A549 treated with DMSO at 1 μM for 4 hours (cell line): Measurements from ENCODE around the gene PCDHGA1. TPM values are rescaled to one million over a fixed set of nuclear protein-coding genes. Genes with fewer than 3 reads are reported as not detected.

Source experiments
- total RNA-seq: library from RNA; stranded (reverse); fragments of 200-300 nt; extraction: Qiagen RNA extraction; gene quantifications from 5 replicates; pipeline ENCODE4 v1.2.3, GENCODE V29; 2022; ENCODE audit warnings: low read depth

Gene PCDHGA1
- total RNA-seq, 1 experiment from 2014 or later: 0.40 TPM

DNA sequence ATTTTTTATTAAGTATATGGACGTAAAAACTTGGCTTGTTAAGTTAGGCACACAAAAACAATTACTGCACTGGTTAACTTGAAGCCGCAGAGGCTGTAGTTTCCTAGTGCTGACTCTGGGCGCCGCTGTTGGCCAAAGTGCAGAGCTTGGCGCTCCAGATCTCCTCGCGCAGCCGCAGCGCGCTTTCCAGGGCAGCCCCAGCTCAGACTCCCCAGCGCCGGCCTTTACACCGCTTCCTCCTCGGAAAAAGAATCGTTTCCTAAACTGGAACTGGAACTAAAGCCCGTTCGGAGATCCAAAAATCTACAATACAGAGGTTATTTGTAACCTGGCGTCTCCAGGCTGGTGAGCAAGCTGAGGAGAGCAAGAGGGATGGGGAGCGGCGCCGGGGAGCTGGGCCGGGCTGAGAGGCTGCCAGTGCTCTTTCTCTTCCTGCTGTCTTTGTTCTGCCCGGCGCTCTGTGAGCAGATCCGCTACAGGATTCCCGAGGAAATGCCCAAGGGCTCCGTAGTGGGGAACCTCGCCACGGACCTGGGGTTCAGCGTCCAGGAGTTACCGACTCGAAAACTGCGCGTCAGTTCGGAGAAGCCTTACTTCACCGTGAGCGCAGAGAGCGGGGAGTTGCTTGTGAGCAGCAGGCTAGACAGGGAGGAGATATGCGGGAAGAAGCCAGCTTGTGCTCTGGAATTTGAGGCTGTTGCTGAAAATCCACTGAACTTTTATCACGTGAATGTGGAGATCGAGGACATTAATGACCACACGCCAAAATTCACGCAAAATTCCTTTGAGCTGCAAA lies 67.6 kb downstream of the PCDHGA1 start, which contains the start of gene PCDHGB5:
PCDHGB5 (plus strand) TSS at position 192 of the 796 bp plus-strand sequence; CDS start at position 373, 181 bp downstream.

DNA sequence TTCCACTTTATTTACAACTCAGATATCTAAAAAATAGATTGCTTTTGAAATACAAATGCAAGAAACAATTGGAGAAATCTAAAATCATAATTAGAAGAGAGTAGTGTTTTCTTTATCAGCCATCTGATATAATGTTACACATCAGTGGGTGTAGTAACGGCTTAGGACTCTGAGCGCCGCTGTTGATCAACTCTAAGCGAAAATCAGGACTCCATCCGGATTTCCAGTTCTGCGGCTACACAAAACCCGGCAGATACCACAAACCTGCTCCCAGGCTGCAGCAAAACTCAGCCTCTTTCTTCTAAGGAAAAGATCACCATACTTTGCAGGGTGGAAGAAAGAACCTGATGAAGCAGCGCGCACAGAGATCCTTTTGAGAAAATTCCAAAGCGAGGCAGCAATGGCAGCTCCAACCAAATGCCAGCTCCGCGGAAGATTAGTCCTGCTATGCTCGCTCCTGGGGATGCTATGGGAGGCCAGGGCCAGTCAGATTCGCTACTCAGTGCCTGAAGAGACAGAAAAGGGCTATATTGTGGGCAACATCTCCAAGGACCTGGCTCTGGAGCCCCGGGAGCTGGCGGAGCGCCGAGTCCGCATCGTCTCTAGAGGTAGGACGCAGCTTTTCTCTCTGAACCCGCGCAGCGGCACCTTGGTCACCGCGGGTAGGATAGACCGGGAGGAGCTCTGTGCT lies 72.4 kb downstream of the PCDHGA1 start, which contains the start of gene PCDHGA9:
PCDHGA9 (plus strand) TSS at position 226 of the 691 bp plus-strand sequence; CDS start at position 401, 175 bp downstream.

DNA sequence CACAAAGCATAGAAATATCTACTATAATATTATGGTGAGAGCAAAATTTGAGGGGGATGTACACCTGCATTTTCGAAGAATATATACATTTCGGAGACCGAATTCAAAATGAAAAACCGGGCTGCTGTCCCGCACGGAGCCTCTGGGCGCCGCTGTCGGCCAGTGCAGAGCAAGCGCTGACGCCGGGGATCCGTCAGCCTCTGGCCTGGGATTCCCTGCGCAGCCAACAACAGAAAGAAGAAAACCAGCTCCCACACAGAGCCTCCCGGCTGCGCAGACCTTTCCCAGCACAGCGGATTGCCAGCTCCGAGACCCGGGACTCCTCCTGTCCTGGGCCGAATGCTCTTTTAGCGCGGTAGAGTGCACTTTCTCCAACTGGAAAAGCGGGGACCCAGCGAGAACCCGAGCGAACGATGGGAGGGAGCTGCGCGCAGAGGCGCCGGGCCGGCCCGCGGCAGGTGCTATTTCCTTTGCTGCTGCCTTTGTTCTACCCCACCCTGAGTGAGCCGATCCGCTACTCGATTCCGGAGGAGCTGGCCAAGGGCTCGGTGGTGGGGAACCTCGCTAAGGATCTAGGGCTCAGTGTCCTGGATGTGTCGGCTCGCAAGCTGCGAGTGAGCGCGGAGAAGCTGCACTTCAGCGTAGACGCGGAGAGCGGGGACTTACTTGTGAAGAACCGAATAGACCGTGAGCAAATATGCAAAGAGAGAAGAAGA lies 77.6 kb downstream of the PCDHGA1 start, which contains the start of gene PCDHGB6:
PCDHGB6 (plus strand) TSS at position 232 of the 716 bp plus-strand sequence; CDS start at position 414, 182 bp downstream.

DNA sequence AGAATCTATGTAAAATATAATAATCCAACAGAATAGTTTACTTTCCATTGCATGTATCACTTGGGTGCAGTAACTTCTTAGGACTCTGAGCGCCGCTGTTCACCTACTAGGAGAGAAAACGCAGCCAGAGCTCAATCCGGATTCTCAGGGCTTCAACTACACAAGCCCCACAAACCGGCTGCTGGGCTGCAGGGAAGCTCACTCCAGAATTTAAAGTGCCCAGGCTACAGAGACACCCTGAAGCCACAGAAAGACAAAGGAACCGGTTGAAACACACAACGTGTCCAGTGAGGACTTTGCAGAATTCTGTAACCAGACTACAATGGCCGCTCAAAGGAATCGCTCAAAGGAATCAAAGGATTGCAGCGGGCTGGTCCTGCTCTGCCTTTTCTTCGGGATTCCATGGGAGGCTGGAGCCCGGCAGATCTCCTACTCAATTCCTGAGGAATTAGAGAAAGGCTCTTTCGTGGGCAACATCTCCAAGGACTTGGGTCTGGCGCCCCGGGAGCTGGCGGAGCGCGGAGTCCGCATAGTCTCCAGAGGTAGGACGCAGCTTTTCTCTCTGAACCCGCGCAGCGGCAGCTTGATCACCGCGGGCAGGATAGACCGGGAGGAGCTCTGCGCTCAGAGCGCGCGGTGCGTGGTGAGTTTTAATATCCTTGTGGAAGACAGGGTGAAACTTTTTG lies 82.7 kb downstream of the PCDHGA1 start, which contains the start of gene PCDHGA10:
PCDHGA10 (plus strand) TSS at position 134 of the 686 bp plus-strand sequence; CDS start at position 323, 189 bp downstream.

DNA sequence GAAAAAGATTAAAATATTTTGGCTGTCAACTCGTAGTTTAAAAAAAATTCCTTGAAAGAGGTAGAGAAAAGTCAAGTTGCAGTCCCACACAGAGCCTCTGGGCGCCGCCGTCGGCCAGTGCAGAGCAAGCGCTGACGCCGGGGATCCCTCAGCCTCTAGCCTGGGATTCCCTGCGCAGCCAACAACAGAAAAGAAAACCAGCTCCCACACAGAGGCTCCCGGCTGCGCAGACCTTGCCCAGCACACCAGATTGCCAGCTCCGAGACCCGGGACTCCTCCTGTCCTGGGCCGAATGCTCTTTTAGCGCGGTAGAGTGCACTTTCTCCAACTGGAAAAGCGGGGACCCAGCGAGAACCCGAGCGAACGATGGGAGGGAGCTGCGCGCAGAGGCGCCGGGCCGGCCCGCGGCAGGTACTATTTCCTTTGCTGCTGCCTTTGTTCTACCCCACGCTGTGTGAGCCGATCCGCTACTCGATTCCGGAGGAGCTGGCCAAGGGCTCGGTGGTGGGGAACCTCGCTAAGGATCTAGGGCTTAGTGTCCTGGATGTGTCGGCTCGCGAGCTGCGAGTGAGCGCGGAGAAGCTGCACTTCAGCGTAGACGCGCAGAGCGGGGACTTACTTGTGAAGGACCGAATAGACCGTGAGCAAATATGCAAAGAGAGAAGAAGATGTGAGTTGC lies 87.3 kb downstream of the PCDHGA1 start, which contains the start of gene PCDHGB7:
PCDHGB7 (plus strand) TSS at position 184 of the 679 bp plus-strand sequence; CDS start at position 367, 183 bp downstream.

DNA sequence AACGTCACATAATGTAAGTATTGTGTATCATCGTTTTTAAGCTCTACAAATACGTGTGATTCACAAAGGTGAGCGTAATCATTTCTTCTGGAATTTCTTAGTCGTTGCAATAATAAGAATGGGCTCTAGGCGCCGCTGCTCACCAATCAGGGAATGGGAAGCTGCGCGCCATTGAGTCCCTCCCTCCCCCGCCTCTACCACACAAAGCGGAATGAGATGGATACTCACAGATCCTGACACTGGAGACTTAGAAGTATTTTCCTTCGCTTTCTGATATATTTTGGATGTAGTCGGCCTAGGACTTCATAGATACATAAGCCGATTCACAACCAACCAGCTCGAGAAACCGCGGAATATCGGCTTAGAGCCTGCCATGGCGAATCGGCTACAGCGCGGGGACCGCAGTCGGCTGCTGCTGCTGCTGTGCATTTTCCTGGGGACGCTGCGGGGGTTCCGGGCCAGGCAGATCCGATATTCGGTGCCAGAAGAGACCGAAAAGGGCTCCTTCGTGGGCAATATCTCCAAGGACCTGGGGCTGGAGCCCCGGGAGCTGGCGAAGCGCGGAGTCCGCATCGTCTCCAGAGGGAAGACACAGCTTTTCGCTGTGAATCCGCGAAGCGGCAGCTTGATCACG lies 90.7 kb downstream of the PCDHGA1 start, which contains the start of gene PCDHGA11:
PCDHGA11 (plus strand) TSS at position 197 of the 634 bp plus-strand sequence; CDS start at position 374, 177 bp downstream.

DNA sequence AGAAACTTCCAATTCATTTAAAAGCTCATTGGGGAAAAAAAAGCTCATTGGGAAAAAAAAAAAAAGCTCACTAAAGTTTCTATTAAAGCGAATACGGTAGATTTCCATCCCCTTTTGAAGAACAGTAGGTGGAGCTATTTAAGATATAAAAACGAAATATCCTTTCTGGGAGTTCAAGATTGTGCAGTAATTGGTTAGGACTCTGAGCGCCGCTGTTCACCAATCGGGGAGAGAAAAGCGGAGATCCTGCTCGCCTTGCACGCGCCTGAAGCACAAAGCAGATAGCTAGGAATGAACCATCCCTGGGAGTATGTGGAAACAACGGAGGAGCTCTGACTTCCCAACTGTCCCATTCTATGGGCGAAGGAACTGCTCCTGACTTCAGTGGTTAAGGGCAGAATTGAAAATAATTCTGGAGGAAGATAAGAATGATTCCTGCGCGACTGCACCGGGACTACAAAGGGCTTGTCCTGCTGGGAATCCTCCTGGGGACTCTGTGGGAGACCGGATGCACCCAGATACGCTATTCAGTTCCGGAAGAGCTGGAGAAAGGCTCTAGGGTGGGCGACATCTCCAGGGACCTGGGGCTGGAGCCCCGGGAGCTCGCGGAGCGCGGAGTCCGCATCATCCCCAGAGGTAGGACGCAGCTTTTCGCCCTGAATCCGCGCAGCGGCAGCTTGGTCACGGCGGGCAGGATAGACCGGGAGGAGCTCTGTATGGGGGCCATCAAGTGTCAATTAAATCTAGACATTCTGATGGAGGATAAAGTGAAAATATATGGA lies 100.2 kb downstream of the PCDHGA1 start, which contains the start of gene PCDHGA12:
PCDHGA12 (plus strand) TSS at position 176 of the 782 bp plus-strand sequence; CDS start at position 429, 253 bp downstream.

DNA sequence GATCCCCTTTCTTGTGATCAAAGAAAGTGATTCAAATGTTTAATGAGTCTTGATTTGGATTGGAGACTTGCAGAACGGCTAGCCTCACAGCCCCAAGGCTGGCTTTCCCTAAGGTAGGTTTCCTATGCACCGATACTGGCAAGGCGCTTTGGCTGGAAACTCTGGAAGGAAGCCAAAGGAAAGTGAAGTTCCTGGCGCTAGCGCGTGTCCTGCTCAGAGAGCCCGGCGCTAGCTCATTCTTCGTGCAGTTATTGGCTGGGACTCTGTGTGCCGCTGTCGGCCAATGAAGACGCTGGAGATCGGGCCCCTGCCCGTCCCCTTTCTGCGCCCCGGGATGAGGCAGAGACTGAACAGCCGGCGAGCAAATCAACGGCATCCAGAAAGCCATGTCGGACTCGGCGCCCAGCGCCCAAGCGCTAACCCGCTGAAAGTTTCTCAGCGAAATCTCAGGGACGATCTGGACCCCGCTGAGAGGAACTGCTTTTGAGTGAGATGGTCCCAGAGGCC lies 145.4 kb downstream of the PCDHGA1 start, which contains the start of gene PCDHGC3:
PCDHGC3 (plus strand) TSS at position 342 of the 507 bp plus-strand sequence; CDS start at position 493, 151 bp downstream.

DNA sequence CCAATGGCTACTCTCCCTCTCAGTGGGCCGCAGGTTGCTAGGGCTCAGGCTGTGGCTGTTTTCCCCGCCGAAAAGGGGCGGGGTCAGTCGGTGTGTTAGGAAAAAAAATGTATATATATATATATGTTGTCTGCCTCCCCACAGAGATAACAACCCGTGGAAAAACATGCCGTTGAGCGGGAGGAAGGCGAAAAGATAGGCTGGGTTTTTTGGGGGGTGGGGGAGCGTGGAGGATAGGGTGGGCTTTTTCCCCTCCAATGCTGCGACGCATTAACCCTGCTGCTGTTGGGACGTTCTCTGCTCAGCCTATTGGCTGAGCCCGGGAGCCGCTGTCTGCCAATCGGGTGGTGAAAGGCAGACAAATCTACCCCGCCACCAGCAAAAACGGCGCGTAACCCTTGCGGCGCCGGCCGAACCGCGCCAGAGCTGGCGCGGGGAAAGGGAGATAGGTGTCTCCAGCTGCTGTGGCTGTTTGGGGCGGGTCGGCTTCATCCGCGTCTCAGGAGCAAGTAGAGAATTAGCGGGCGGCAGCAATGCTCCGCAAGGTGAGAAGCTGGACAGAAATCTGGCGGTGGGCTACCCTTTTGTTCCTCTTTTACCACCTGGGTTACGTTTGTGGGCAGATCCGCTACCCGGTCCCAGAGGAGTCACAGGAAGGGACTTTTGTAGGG lies 154.5 kb downstream of the PCDHGA1 start, which contains the start of gene PCDHGC4:
PCDHGC4 (plus strand) TSS at position 390 of the 671 bp plus-strand sequence; CDS start at position 534, 144 bp downstream.

DNA sequence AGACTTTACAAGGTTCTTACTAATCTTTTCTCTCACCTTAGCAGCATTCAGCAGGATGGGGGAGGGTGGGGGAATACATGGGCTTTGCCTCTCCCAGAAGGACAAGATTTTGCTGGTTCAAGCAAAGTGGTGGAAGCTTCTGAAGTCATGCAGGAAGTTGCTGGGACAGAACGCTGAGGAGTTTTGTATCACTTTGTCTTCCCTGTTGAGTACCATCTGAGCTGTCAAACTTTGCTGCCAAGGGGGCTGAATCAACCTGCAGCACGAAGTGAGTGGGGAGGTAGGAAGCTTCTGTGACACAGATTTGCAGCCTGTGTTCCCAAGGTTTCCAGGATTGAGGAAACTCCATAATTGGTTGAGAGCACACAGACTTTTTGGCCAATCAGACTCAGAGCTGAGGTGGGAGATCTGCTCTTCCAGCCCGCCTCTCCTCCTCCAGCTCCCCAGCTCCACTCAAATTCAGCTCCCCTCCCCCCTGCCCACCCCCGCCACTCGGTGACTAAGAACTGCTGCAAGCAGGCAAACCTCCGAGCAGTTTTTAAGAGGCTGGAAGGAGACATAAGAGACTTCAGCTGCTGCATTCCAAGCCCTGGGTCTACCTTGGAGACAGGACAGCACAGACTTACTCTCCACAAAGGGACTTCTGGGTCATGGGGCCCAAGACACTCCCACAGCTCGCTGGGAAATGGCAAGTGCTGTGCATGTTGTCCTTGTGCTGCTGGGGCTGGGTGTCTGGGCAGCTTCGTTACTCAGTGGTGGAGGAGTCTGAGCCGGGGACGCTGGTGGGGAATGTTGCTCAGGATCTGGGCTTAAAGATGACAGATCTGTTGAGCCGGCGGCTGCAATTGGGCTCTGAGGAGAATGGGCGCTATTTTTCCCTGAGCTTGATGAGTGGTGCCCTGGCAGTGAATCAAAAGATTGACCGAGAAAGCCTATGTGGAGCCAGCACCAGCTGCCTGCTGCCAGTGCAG lies 158.6 kb downstream of the PCDHGA1 start, which contains the start of gene PCDHGC5:
PCDHGC5 (plus strand) TSS at position 491 of the 971 bp plus-strand sequence; CDS start at position 651, 160 bp downstream.

Other genes with a start within 250 kb of the PCDHGA1 start
- gene PCDHB2, start 235.9 kb upstream of the PCDHGA1 start, total RNA-seq: 3.3 to 4.1 TPM (median 3.3 TPM) in 5 replicates
- 0.04 to 0.05 TPM in 2 of 5 replicates, not detected in the others for gene PCDHB3, start 230.0 kb upstream of the PCDHGA1 start, total RNA-seq
- gene PCDHB4, start 208.7 kb upstream of the PCDHGA1 start, total RNA-seq: 0.03 to 0.17 TPM (median 0.05 TPM) in 5 replicates
- 1.2 to 1.9 TPM (median 1.4 TPM) in 5 replicates for gene PCDHB5, start 195.3 kb upstream of the PCDHGA1 start, total RNA-seq
- gene PCDHB6, start 180.5 kb upstream of the PCDHGA1 start, total RNA-seq: 0.85 to 1.3 TPM (median 1.1 TPM) in 5 replicates
- not detected in 5 replicates for gene PCDHB7, start 157.9 kb upstream of the PCDHGA1 start, total RNA-seq
- gene PCDHB8, start 152.7 kb upstream of the PCDHGA1 start, total RNA-seq: 0.24 to 0.35 TPM (median 0.29 TPM) in 5 replicates
- gene PCDHB16, start 148.1 kb upstream of the PCDHGA1 start, total RNA-seq: 0.04 to 0.19 TPM (median 0.06 TPM) in 5 replicates
- 0.05 to 0.12 TPM in 2 of 5 replicates, not detected in the others for gene PCDHB9, start 143.4 kb upstream of the PCDHGA1 start, total RNA-seq
- gene PCDHB10, start 138.2 kb upstream of the PCDHGA1 start, total RNA-seq: 0.04 to 0.06 TPM (median 0.05 TPM) in 3 of 5 replicates, not detected in the others
- gene PCDHB11, start 130.9 kb upstream of the PCDHGA1 start, total RNA-seq: 0.07 to 0.12 TPM (median 0.11 TPM) in 3 of 5 replicates, not detected in the others
- gene PCDHB12, start 121.8 kb upstream of the PCDHGA1 start, total RNA-seq: 0.02 TPM in 1 of 5 replicates, not detected in the others
- 0.05 to 0.09 TPM (median 0.06 TPM) in 5 replicates for gene PCDHB13, start 116.6 kb upstream of the PCDHGA1 start, total RNA-seq
- 0.05 to 0.15 TPM (median 0.08 TPM) in 5 replicates for gene PCDHB14, start 107.2 kb upstream of the PCDHGA1 start, total RNA-seq
- 0.05 to 0.06 TPM in 2 of 5 replicates, not detected in the others for gene PCDHB15, start 85.1 kb upstream of the PCDHGA1 start, total RNA-seq
- not detected in 5 replicates for gene SLC25A2, start 26.5 kb upstream of the PCDHGA1 start, total RNA-seq
- gene TAF7, start 9.7 kb upstream of the PCDHGA1 start, total RNA-seq: 67.8 to 84.2 TPM (median 73.3 TPM) in 5 replicates
- 0.66 to 0.87 TPM (median 0.76 TPM) in 5 replicates for gene PCDHGA2, start 8.2 kb downstream of the PCDHGA1 start, total RNA-seq
- 0.02 to 0.04 TPM (median 0.03 TPM) in 3 of 5 replicates, not detected in the others for gene PCDHGA3, start 13.3 kb downstream of the PCDHGA1 start, total RNA-seq
- gene PCDHGB1, start 19.6 kb downstream of the PCDHGA1 start, total RNA-seq: 1.6 to 2.1 TPM (median 1.8 TPM) in 5 replicates
- 0.09 to 0.17 TPM (median 0.14 TPM) in 5 replicates for gene PCDHGA4, start 24.5 kb downstream of the PCDHGA1 start, total RNA-seq
- gene PCDHGB2, start 29.5 kb downstream of the PCDHGA1 start, total RNA-seq: 0.09 to 0.20 TPM (median 0.14 TPM) in 4 of 5 replicates, not detected in the other
- gene PCDHGA5, start 33.6 kb downstream of the PCDHGA1 start, total RNA-seq: 0.07 to 0.22 TPM (median 0.18 TPM) in 5 replicates
- 0.19 to 0.37 TPM (median 0.31 TPM) in 5 replicates for gene PCDHGB3, start 39.7 kb downstream of the PCDHGA1 start, total RNA-seq
- gene PCDHGA6, start 43.4 kb downstream of the PCDHGA1 start, total RNA-seq: 0.19 to 0.39 TPM (median 0.26 TPM) in 5 replicates
- gene PCDHGA7, start 52.2 kb downstream of the PCDHGA1 start, total RNA-seq: 0.84 to 1.3 TPM (median 1.1 TPM) in 5 replicates
- 0.77 to 1.0 TPM (median 0.88 TPM) in 5 replicates for gene PCDHGB4, start 57.2 kb downstream of the PCDHGA1 start, total RNA-seq
- 0.02 to 0.03 TPM (median 0.02 TPM) in 3 of 5 replicates, not detected in the others for gene PCDHGA8, start 62.1 kb downstream of the PCDHGA1 start, total RNA-seq
- gene PCDHGB5, start 67.4 kb downstream of the PCDHGA1 start, total RNA-seq: 2.3 to 2.7 TPM (median 2.6 TPM) in 5 replicates
- gene PCDHGA9, start 72.3 kb downstream of the PCDHGA1 start, total RNA-seq: 0.04 to 0.09 TPM (median 0.06 TPM) in 4 of 5 replicates, not detected in the other
- gene PCDHGB6, start 77.5 kb downstream of the PCDHGA1 start, total RNA-seq: 0.09 to 0.23 TPM (median 0.13 TPM) in 5 replicates
- gene PCDHGA10, start 82.5 kb downstream of the PCDHGA1 start, total RNA-seq: 0.03 TPM in 1 of 5 replicates, not detected in the others
- gene PCDHGB7, start 87.2 kb downstream of the PCDHGA1 start, total RNA-seq: 0.06 to 0.08 TPM (median 0.06 TPM) in 4 of 5 replicates, not detected in the other
- gene PCDHGA11, start 90.5 kb downstream of the PCDHGA1 start, total RNA-seq: not detected in 5 replicates
- gene PCDHGA12, start 100.0 kb downstream of the PCDHGA1 start, total RNA-seq: 0.02 to 0.03 TPM in 2 of 5 replicates, not detected in the others
- 5.7 to 7.4 TPM (median 6.8 TPM) in 5 replicates for gene PCDHGC3, start 145.5 kb downstream of the PCDHGA1 start, total RNA-seq
- not detected in 5 replicates for gene PCDHGC4, start 154.5 kb downstream of the PCDHGA1 start, total RNA-seq
- 0.05 TPM in 1 of 5 replicates, not detected in the others for gene PCDHGC5, start 158.6 kb downstream of the PCDHGA1 start, total RNA-seq